Mucosa of descending colon (tissue), 3 donors: Measurements from ENCODE around the gene ENPP6. TPM values are rescaled to one million over a fixed set of nuclear protein-coding genes. Genes with fewer than 3 reads are reported as not detected.
A peak's percentile ranks its signal among the peaks of the same experiment; 100 is the strongest.

ENCODE experiments used
- ATAC-seq: fragments of 200-7000 bp; cut with Tn5 transposase; one replicate; pipeline ENCODE4 v1.9.1; 2020; ENCODE audit warnings: mild to moderate bottlenecking, moderate library complexity
- DNase-seq, 3 donors: peaks; one replicate each; pipeline ENCODE4 v3.0.0-alpha.2; 2020
- H3K36me3 ChIP-seq: fragments of 200-600 bp; one replicate; pipeline ENCODE4 v1.8.0; 2021; ENCODE audit warnings: low read depth, mild to moderate bottlenecking
- H3K4me1 ChIP-seq: fragments of 200-600 bp; one replicate; pipeline ENCODE4 v1.8.0; 2021; ENCODE audit warnings: low read depth, mild to moderate bottlenecking
- H3K4me3 ChIP-seq: fragments of 200-600 bp; one replicate; pipeline ENCODE4 v1.8.0; 2021; ENCODE audit warnings: mild to moderate bottlenecking
- H3K9me3 ChIP-seq: fragments of 200-600 bp; one replicate; pipeline ENCODE4 v1.8.0; 2021; ENCODE audit warnings: mild to moderate bottlenecking
- CTCF ChIP-seq: fragments of 200-600 bp; IDR thresholded peaks from one replicate; pipeline ENCODE4 v1.8.0; 2022; ENCODE audit warnings: antibody characterized with exemption, mild to moderate bottlenecking
- intact Hi-C, 2 donors: fragments of 100-400 bp; cut with DNase I in 1 of 2; cut with micrococcal nuclease in 1 of 2; formaldehyde crosslinking; loops; one replicate each; pipeline versions ENCODE4 v1.11.0 to v1.11.1; 2022; cut with DNase I, micrococcal nuclease
- total RNA-seq, 3 donors: library from RNA; stranded (reverse); fragmentation: NEBNext Ultra II Directional in 2 of 3; extraction: Animal tissue kit (Norgen Biotek cat#: 25700) in 2 of 3; gene quantifications; one replicate each; pipeline versions ENCODE4 v1.2.1 to v1.2.4, GENCODE V29; 2021 to 2023
- donor health status: DM: no; HTN: no; CAD: no; lungs with moderate emphysema.
- donor health status: DM: no; HTN: no; CAD: no.
- donor health status: DM: no; HTN: yes; CAD: no.

The ENPP6 gene
- total RNA-seq, 3 donors from 2014 or later, result 0.35 to 0.57 (median 0.43) TPM

GRCh38 chr4:184253072-184253420, 35.4 kb upstream of the ENPP6 start:
- DNase-seq (no peak), ATAC-seq (no peak)
- H3K4me1 ChIP-seq, result no peaks in the 10 kb centered on the region
- no peak overlapping the region for H3K4me3 ChIP-seq
- TF ChIP-seq CTCF, result no peak
- intact Hi-C loops, result no loop called here
- H3K9me3 ChIP-seq, result peaks cover 3% of the 10 kb centered on the region
- no peaks in the 10 kb centered on the region for H3K36me3 ChIP-seq

GRCh38 chr4:184252136-184253071, 34.7 kb upstream of the ENPP6 start:
- DNase-seq, result no peak
- no peaks in the 10 kb centered on the region for H3K36me3 ChIP-seq
- TF ChIP-seq CTCF, result no peak
- ATAC-seq, result no peak
- no peaks in the 10 kb centered on the region for H3K4me1 ChIP-seq
- H3K9me3 ChIP-seq, result peaks cover 3% of the 10 kb centered on the region
- no peak overlapping the region for H3K4me3 ChIP-seq
- intact Hi-C loops, result no loop called here

GRCh38 chr4:184251670-184251980, 34.0 kb upstream of the ENPP6 start:
- DNase-seq (no peak), ATAC-seq (no peak)
- Histone ChIP-seq H3K9me3 (peaks cover 3% of the 10 kb centered on the region), H3K4me3 (no peak overlapping the region), H3K4me1 (no peaks in the 10 kb centered on the region), H3K36me3 (no peaks in the 10 kb centered on the region)
- TF ChIP-seq CTCF, result no peak
- intact Hi-C loops, result no loop called here

GRCh38 chr4:184250795-184251669, 33.4 kb upstream of the ENPP6 start:
- Histone ChIP-seq H3K4me1 (no peaks in the 10 kb centered on the region), H3K4me3 (no peak overlapping the region), H3K9me3 (peaks cover 3% of the 10 kb centered on the region), H3K36me3 (no peaks in the 10 kb centered on the region)
- DNase-seq, result no peak
- intact Hi-C loops, result no loop called here
- TF ChIP-seq CTCF, result peak; percentile 18
- peak; percentile 72 for ATAC-seq

GRCh38 chr4:184248216-184248615, 30.5 kb upstream of the ENPP6 start:
- no peak overlapping the region for H3K4me3 ChIP-seq

More at GRCh38 chr4:184248216-184248615, 30.5 kb upstream of the ENPP6 start:
- Histone ChIP-seq H3K36me3 (no peaks in the 10 kb centered on the region), H3K4me1 (no peaks in the 10 kb centered on the region), H3K9me3 (peaks cover 2% of the 10 kb centered on the region)
- DNase-seq (no peak), ATAC-seq (no peak)
- no peak for TF ChIP-seq CTCF
- intact Hi-C loops, result no loop called here
